Vagina (tissue), 2 donors: ENCODE measurements around the gene B4GALT6. TPM values are rescaled to one million over a fixed set of nuclear protein-coding genes. Genes with fewer than 3 reads are reported as not detected.

Experiments used
- DNase-seq, 2 donors: peaks; one replicate each; pipeline ENCODE4 v3.0.0-alpha.2; 2017; ENCODE audit errors: extremely low spot score in 2 of 2
- H3K27ac ChIP-seq: fragments of 200-600 bp; sonication (generic); one replicate; pipeline ENCODE4 v1.5.1; 2019
- H3K27me3 ChIP-seq: fragments of 200-600 bp; sonication (generic); one replicate; pipeline ENCODE4 v1.5.1; 2019
- H3K36me3 ChIP-seq, 2 donors: fragments of 200-600 bp; sonication (generic); one replicate each; pipeline ENCODE4 v1.5.1; 2017 to 2019
- H3K4me1 ChIP-seq: fragments of 200-600 bp; sonication (generic); one replicate; pipeline ENCODE4 v1.5.1; 2019
- H3K4me3 ChIP-seq, 2 donors: fragments of 200-600 bp; sonication (generic); 1 replicate in 1 of 2; 2 replicates in 1 of 2; pipeline ENCODE4 v1.5.1; 2016 to 2019
- H3K9me3 ChIP-seq: fragments of 200-600 bp; sonication (generic); one replicate; pipeline ENCODE4 v1.5.1; 2019
- CTCF ChIP-seq, 3 experiments: fragments of 450-650 bp in 2 of 3; fragments of 200-600 bp in 1 of 3; sonication (generic) in 1 of 3; IDR thresholded peaks; one replicate each; pipeline ENCODE4 v1.5.1; 2017 to 2019; ENCODE audit warnings: antibody characterized with exemption in 3 of 3, mild to moderate bottlenecking in 2 of 3, moderate library complexity in 2 of 3
- POLR2A ChIP-seq, 2 donors: fragments of 450-650 bp; IDR thresholded peaks; one replicate each; pipeline ENCODE4 v1.6.1; 2017; ENCODE audit warnings: antibody characterized with exemption in 2 of 2, mild to moderate bottlenecking in 2 of 2, moderate library complexity in 2 of 2
- POLR2AphosphoS5 ChIP-seq, 2 donors: sonication (generic); formaldehyde crosslinking; IDR thresholded peaks; one replicate each; pipeline ENCODE4 v1.9.0; 2017; ENCODE audit warnings: antibody characterized with exemption in 2 of 2, mild to moderate bottlenecking in 2 of 2, low read depth in 1 of 2; ENCODE audit not compliant: insufficient read depth in 1 of 2
- intact Hi-C: fragments of 100-400 bp; cut with DNase I; formaldehyde crosslinking; loops from one replicate; pipeline ENCODE4 v1.15.1; 2023
- total RNA-seq: library from RNA; depleted of rRNA; stranded (reverse); fragments of >200 nt; gene quantifications from one replicate; pipeline ENCODE4 v1.2.3, GENCODE V29; 2016

B4GALT6 gene
- total RNA-seq, 1 donor from 2014 or later = 2.5 TPM

DNA sequence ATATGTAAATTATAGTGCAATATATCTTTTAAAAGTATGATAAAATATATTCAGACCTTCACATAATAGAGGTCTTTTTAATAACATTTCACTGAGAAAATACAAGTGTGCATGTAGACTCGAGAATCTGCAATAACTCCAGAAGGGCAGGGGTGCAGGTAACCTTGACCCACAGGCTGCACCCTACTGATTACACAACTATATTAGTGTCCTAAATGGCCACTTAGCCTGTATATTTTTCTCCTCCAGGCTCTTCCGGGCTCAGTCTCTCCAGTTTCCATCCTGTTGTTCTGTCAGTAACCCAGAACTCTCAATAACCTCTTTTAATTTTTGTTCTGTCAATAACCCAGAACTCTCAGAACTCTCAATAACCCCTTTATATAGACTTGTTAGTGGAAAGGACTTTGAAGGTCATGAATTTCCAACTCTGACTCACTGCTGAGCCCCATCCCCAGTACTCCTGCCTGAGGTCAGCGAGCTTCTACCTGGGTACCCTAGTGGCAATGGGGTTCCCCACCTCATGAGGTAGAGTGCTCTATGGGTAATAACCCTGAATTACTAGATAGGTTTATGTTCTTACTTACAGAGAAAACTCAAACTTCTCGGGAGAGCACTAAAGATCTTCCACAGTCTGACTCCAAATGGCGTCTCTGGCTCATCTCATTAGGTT lies 101.1 kb downstream of the B4GALT6 start:
- no peaks in the 10 kb centered on the region for H3K9me3 ChIP-seq

DNA sequence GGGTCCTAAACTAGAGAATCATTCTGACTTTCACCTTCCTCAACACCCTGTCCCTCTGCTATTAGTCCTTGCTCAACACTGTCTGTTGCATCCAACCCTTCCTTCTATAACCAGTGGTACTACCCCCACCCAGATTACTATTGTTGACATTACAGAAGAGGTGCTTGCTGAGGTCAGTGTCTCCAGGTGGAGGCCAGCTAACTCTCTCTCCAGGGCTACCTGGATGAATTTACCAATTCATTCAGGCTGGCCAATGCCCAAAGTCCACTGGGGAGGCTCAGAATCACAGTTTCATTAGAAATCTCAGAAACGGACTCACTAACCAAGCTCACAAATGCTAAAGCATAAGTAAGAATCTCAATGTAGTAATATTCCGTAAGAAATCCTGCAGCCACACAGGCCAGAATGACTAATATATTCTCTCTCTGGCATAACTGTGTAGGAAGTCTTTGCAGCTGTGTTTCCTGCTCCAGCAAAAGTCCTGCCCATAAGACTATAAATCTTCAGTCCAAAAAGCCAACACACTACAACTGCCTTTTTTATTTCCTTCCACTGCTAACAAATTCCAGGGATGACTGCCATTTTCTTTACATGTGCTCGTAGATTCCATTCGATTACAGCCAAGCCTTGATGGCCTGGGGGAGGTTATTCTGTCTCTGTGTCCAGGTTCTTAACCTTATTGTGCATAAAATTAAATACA lies 102.7 kb downstream of the B4GALT6 start:
- intact Hi-C loops = no loop called here
- TF ChIP-seq POLR2AphosphoS5 (IDR thresholded peaks at IDR 0.05; ENCODE audit: insufficient read depth in 1 of 2, low read depth in 1 of 2) = no peak
- no peak for TF ChIP-seq CTCF (IDR thresholded peaks at IDR 0.05)
- TF ChIP-seq POLR2A (IDR thresholded peaks at IDR 0.05) = no peak
- Histone ChIP-seq H3K4me1 (no peaks in the 10 kb centered on the region), H3K27ac (no peak overlapping the region), H3K4me3 (no peak overlapping the region), H3K36me3 (no peaks in the 10 kb centered on the region), H3K27me3 (no peaks in the 10 kb centered on the region), H3K9me3 (no peaks in the 10 kb centered on the region)
- no peak for DNase-seq

More for the DNA sequence above, 101.1 kb downstream of the B4GALT6 start:
- Histone ChIP-seq H3K4me1 (no peaks in the 10 kb centered on the region), H3K36me3 (no peaks in the 10 kb centered on the region), H3K27ac (no peak overlapping the region), H3K27me3 (no peaks in the 10 kb centered on the region), H3K4me3 (no peak overlapping the region)
- no peak for DNase-seq
- TF ChIP-seq POLR2AphosphoS5 (IDR thresholded peaks at IDR 0.05; ENCODE audit: insufficient read depth in 1 of 2, low read depth in 1 of 2) (no peak), POLR2A (IDR thresholded peaks at IDR 0.05) (no peak)
- intact Hi-C loops = no loop called here

- H3K4me1 ChIP-seq = no peaks in the 10 kb centered on the region
- H3K36me3 ChIP-seq = no peaks in the 10 kb centered on the region
- TF ChIP-seq CTCF (IDR thresholded peaks at IDR 0.05) (no peak), POLR2A (IDR thresholded peaks at IDR 0.05) (no peak), POLR2AphosphoS5 (IDR thresholded peaks at IDR 0.05; ENCODE audit: insufficient read depth in 1 of 2, low read depth in 1 of 2) (no peak)
- no peak overlapping the region for H3K27ac ChIP-seq
- DNase-seq = no peak
- H3K4me3 ChIP-seq = no peak overlapping the region
- H3K27me3 ChIP-seq = no peaks in the 10 kb centered on the region
- intact Hi-C loops = loop anchor here (10.0 kb wide), 1 partner anchor 245 kb away; no protein-coding TSS in a partner anchor
- no peaks in the 10 kb centered on the region for H3K9me3 ChIP-seq
Observed at GRCh38 chr18:31579375-31579774, 105.0 kb downstream of the B4GALT6 start.

DNA sequence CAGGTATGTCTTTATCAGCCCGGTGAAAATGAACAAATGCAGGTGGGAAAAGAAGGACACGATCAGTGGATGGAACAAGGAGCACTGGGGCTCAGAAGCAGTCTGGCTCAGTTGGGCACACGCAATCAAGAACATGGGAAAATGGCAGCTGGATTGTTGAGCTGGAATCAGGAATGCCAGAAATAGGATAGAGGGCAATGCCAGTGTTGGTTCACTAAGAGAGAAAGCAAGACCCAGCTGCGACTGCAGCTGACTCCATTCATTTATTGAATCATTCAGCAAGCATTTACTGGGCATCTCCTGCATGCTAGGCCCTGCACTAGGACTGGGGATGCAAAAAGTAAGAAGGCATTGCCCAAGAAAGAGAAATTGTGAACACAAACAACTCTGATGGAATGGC lies 106.3 kb downstream of the B4GALT6 start:
- no peak overlapping the region for H3K4me3 ChIP-seq
- no peak for TF ChIP-seq POLR2A (IDR thresholded peaks at IDR 0.05)
- TF ChIP-seq CTCF (IDR thresholded peaks at IDR 0.05) = no peak
- TF ChIP-seq POLR2AphosphoS5 (IDR thresholded peaks at IDR 0.05; ENCODE audit: insufficient read depth in 1 of 2, low read depth in 1 of 2) = no peak
- no peak for DNase-seq
- no peaks in the 10 kb centered on the region for H3K9me3 ChIP-seq
- H3K4me1 ChIP-seq = no peaks in the 10 kb centered on the region
- H3K36me3 ChIP-seq = no peaks in the 10 kb centered on the region
- H3K27ac ChIP-seq = no peak overlapping the region
- intact Hi-C loops = loop anchor here (10.0 kb wide), 1 partner anchor 247 kb away; no protein-coding TSS in a partner anchor
- H3K27me3 ChIP-seq = no peaks in the 10 kb centered on the region

DNA sequence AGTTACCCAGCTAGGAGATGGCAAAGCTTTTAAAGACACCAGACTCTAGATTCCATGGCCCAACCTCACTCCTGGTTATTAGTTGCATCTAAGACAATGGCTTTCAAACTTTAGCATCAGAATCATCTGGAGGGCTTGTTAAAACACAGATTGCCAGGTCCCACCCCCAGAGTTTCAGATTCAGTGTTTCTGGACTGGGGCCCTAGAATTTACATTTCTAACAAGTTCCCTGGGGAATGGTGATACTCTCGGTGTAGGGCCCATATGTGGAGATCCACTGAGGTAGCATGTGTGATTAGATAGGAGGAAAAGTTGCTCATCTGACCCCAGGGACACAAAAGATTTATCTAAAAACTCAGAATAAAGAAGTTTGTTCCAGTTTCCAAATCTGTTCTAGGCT lies 107.2 kb downstream of the B4GALT6 start:
- H3K4me3 ChIP-seq = no peak overlapping the region
- no peaks in the 10 kb centered on the region for H3K9me3 ChIP-seq
- H3K4me1 ChIP-seq = no peaks in the 10 kb centered on the region
- H3K36me3 ChIP-seq = no peaks in the 10 kb centered on the region
- intact Hi-C loops = loop anchor here (10.0 kb wide), 1 partner anchor 248 kb away; no protein-coding TSS in a partner anchor
- no peak for DNase-seq
- TF ChIP-seq POLR2A (IDR thresholded peaks at IDR 0.05) (no peak), CTCF (IDR thresholded peaks at IDR 0.05) (no peak), POLR2AphosphoS5 (IDR thresholded peaks at IDR 0.05; ENCODE audit: insufficient read depth in 1 of 2, low read depth in 1 of 2) (no peak)
- no peak overlapping the region for H3K27ac ChIP-seq
- no peaks in the 10 kb centered on the region for H3K27me3 ChIP-seq
